Caco-2 (cell line): Measurements from ENCODE around the gene ATP11C. TPM values are rescaled to one million over a fixed set of nuclear protein-coding genes. Genes with fewer than 3 reads are reported as not detected.

Source experiments
- BruUV-seq: library from RNA; stranded (reverse); fragments of 400-500 nt; replicated peaks from 2 replicates; lab custom pipeline; 2021; lab: Mats Ljungman, UMichigan
- CTCF ChIA-PET: fragments of 300-600 bp; sonication (Branson Sonifier 250); formaldehyde crosslinking; loops from one replicate; lab custom pipeline; 2022; ENCODE audit warnings: antibody characterized with exemption; lab: Charles Lee
- POLR2A ChIA-PET: fragments of 300-600 bp; sonication (Branson Sonifier 250); formaldehyde crosslinking; loops from one replicate; lab custom pipeline; 2022; ENCODE audit warnings: antibody characterized with exemption; lab: Charles Lee
- DNase-seq, 2 experiments: peaks; one replicate each; pipeline versions ENCODE4 v3.0.0 to v3.0.0-alpha.2; 2020 to 2022
- H3K27me3 ChIP-seq: replicated peaks from 2 replicates; pipeline ENCODE4 v1.6.0; 2011; ENCODE audit warnings: low read length; ENCODE audit not compliant: control insufficient read depth, insufficient read depth
- H3K36me3 ChIP-seq: 2 replicates; pipeline ENCODE4 v1.5.1; 2011; ENCODE audit warnings: low read length; ENCODE audit not compliant: control insufficient read depth, insufficient read depth
- H3K4me1 ChIP-seq: fragments of 250-450 bp; sonication (Bioruptor Pico); 2 replicates; pipeline ENCODE4 v1.5.1; 2020; ENCODE audit warnings: mild to moderate bottlenecking
- H3K4me3 ChIP-seq: 2 replicates; pipeline ENCODE4 v1.5.1; 2011; ENCODE audit warnings: low read depth, mild to moderate bottlenecking, control low read depth, low read length
- H3K9me3 ChIP-seq: fragments of 250-450 bp; sonication (Bioruptor Pico); 2 replicates; pipeline ENCODE4 v1.5.1; 2020; ENCODE audit warnings: mild to moderate bottlenecking, moderate library complexity
- H3K27ac Mint-ChIP-seq: one replicate; pipeline ENCODE4 v1.8.0; 2022; ENCODE audit warnings: mixed read lengths; ENCODE audit not compliant: unreplicated experiment
- H3K27me3 Mint-ChIP-seq: one replicate; pipeline ENCODE4 v1.8.0; 2022; ENCODE audit warnings: mixed read lengths; ENCODE audit not compliant: insufficient read depth, unreplicated experiment
- H3K36me3 Mint-ChIP-seq: one replicate; pipeline ENCODE4 v1.8.0; 2022; ENCODE audit warnings: mild to moderate bottlenecking, mixed read lengths; ENCODE audit not compliant: insufficient read depth, unreplicated experiment
- H3K4me1 Mint-ChIP-seq: one replicate; pipeline ENCODE4 v1.8.0; 2022; ENCODE audit warnings: low read depth, mixed read lengths; ENCODE audit not compliant: unreplicated experiment
- H3K4me3 Mint-ChIP-seq: one replicate; pipeline ENCODE4 v1.8.0; 2022; ENCODE audit warnings: mild to moderate bottlenecking, moderate library complexity, mixed read lengths; ENCODE audit not compliant: unreplicated experiment
- H3K9me3 Mint-ChIP-seq: one replicate; pipeline ENCODE4 v1.8.0; 2022; ENCODE audit warnings: mixed read lengths; ENCODE audit not compliant: unreplicated experiment
- intact Hi-C: fragments of 100-400 bp; cut with micrococcal nuclease; formaldehyde crosslinking; loops from one replicate; pipeline ENCODE4 v1.10.0; 2022; ENCODE audit not compliant: unreplicated experiment
- total RNA-seq: library from RNA; stranded (reverse); gene quantifications from 2 replicates; pipeline ENCODE4 v1.2.3, GENCODE V29; 2022
- TF ChIP-seq, protein P1 (sequence below), 2 experiments: fragments of 200-600 bp in 1 of 2; IDR thresholded peaks; 1 replicate in 1 of 2; 2 replicates in 1 of 2; pipeline versions ENCODE4 v1.5.1 to v1.8.0; 2011 to 2022; ENCODE audit warnings: antibody characterized with exemption in 1 of 2, control low read depth in 1 of 2, inconsistent platforms in 1 of 2, low read depth in 1 of 2, low read length in 1 of 2, mild to moderate bottlenecking in 1 of 2, moderate library complexity in 1 of 2; ENCODE audit not compliant: insufficient read depth in 1 of 2, severe bottlenecking in 1 of 2, unreplicated experiment in 1 of 2

The ATP11C gene
- total RNA-seq, 1 experiment from 2014 or later, result 12.2 TPM

DNA sequence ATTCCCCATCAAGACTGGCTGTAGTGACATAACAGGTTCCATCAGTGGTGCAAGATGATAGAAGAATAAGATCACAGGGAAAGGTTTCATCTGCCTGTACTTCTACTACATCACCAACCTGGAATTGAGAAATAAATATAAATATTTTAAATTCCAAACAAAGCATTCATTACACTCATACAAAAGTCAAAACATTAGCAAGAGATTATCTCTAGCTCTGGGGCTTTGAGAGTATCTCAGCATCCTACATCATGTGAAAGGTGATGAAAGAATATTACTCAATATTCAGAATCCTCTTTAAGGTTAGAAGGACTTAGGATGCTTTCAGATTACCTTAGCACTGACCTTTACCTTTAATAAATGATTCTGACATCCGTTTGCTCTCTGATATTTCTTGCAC, 128.4 kb downstream of the ATP11C start:
- no peaks in the 10 kb centered on the region for H3K4me1 ChIP-seq
- H3K4me3 ChIP-seq, result no peak overlapping the region
- peaks cover 6% of the 10 kb centered on the region for H3K36me3 Mint-ChIP-seq
- no peak for DNase-seq
- H3K27ac Mint-ChIP-seq, result no peak overlapping the region
- ChIA-PET POLR2A (no interaction called here), CTCF (no interaction called here)
- no peaks in the 10 kb centered on the region for H3K27me3 Mint-ChIP-seq
- no peaks in the 10 kb centered on the region for H3K9me3 Mint-ChIP-seq
- H3K4me1 Mint-ChIP-seq, result no peaks in the 10 kb centered on the region
- BruUV-seq, result no TSS peak
- intact Hi-C loops, result no loop called here
- no peaks in the 10 kb centered on the region for H3K36me3 ChIP-seq
- no peak overlapping the region for H3K4me3 Mint-ChIP-seq
- H3K9me3 ChIP-seq, result no peaks in the 10 kb centered on the region
- TF ChIP-seq, protein P1, sequence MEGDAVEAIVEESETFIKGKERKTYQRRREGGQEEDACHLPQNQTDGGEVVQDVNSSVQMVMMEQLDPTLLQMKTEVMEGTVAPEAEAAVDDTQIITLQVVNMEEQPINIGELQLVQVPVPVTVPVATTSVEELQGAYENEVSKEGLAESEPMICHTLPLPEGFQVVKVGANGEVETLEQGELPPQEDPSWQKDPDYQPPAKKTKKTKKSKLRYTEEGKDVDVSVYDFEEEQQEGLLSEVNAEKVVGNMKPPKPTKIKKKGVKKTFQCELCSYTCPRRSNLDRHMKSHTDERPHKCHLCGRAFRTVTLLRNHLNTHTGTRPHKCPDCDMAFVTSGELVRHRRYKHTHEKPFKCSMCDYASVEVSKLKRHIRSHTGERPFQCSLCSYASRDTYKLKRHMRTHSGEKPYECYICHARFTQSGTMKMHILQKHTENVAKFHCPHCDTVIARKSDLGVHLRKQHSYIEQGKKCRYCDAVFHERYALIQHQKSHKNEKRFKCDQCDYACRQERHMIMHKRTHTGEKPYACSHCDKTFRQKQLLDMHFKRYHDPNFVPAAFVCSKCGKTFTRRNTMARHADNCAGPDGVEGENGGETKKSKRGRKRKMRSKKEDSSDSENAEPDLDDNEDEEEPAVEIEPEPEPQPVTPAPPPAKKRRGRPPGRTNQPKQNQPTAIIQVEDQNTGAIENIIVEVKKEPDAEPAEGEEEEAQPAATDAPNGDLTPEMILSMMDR (IDR thresholded peaks at IDR 0.05; ENCODE audit: insufficient read depth in 1 of 2, low read depth in 1 of 2, low read length in 1 of 2, severe bottlenecking in 1 of 2, unreplicated experiment in 1 of 2), result no peak
- no peaks in the 10 kb centered on the region for H3K27me3 ChIP-seq

DNA sequence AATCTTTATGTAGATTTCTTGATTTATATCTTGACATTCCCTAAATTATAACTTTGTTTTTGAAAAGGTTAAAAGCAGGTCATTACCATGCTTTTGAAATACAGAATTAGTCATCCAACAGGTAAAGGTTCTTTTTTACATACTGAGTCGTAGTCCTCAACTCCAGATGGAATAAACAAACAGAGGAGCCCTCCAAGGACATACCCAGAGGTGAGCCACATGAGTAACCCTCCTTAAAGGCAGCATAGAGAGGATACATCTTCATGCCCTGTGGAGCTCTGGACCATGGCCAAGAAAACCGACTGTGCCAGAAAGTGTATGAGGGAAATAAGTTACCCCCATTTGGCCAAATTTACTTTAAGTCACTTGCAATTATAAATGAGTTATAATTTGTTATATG, 129.6 kb downstream of the ATP11C start:
- H3K4me1 Mint-ChIP-seq, result no peaks in the 10 kb centered on the region
- H3K27me3 ChIP-seq, result no peaks in the 10 kb centered on the region

DNA sequence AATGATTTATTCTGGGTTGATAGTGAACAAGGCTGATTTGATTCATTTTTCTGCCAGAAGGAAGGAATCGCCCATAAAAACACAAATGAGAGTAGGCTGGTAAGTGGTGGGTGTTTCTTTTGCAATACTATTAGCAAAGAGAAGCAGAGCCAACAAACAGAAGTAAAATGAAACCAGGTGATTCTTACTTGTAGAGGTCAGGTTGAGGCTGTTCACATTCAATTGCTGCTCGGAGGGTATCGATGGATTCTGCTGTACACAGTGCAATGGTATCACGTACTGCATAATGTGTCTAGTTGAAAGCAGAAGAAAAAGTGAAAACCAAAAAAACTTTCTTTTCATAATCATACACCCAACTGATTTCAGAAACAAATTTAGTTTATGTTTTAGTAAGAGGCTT, 130.8 kb downstream of the ATP11C start:
- H3K36me3 Mint-ChIP-seq, result peaks cover 6% of the 10 kb centered on the region
- intact Hi-C loops, result no loop called here
- no peaks in the 10 kb centered on the region for H3K9me3 ChIP-seq
- ChIA-PET CTCF (no interaction called here), POLR2A (no interaction called here)
- H3K4me1 Mint-ChIP-seq, result no peaks in the 10 kb centered on the region
- no peaks in the 10 kb centered on the region for H3K9me3 Mint-ChIP-seq
- H3K27me3 ChIP-seq, result no peaks in the 10 kb centered on the region
- no peaks in the 10 kb centered on the region for H3K4me1 ChIP-seq
- H3K4me3 ChIP-seq, result no peak overlapping the region
- H3K27me3 Mint-ChIP-seq, result no peaks in the 10 kb centered on the region
- no TSS peak for BruUV-seq
- H3K27ac Mint-ChIP-seq, result no peak overlapping the region
- DNase-seq, result no peak
- no peaks in the 10 kb centered on the region for H3K36me3 ChIP-seq
- H3K4me3 Mint-ChIP-seq, result no peak overlapping the region
- TF ChIP-seq, protein P1 (IDR thresholded peaks at IDR 0.05; ENCODE audit: insufficient read depth in 1 of 2, low read depth in 1 of 2, low read length in 1 of 2, severe bottlenecking in 1 of 2, unreplicated experiment in 1 of 2), result no peak

More for the DNA sequence above, 129.6 kb downstream of the ATP11C start:
- no peaks in the 10 kb centered on the region for H3K27me3 Mint-ChIP-seq
- CTCF ChIA-PET, result no interaction called here
- H3K36me3 Mint-ChIP-seq, result peaks cover 6% of the 10 kb centered on the region
- Histone ChIP-seq H3K4me1 (no peaks in the 10 kb centered on the region), H3K4me3 (no peak overlapping the region), H3K9me3 (no peaks in the 10 kb centered on the region), H3K36me3 (no peaks in the 10 kb centered on the region)
- H3K27ac Mint-ChIP-seq, result no peak overlapping the region
- no peaks in the 10 kb centered on the region for H3K9me3 Mint-ChIP-seq
- POLR2A ChIA-PET, result no interaction called here
- DNase-seq, result no peak
- intact Hi-C loops, result no loop called here
- H3K4me3 Mint-ChIP-seq, result no peak overlapping the region
- TF ChIP-seq, protein P1 (IDR thresholded peaks at IDR 0.05; ENCODE audit: insufficient read depth in 1 of 2, low read depth in 1 of 2, low read length in 1 of 2, severe bottlenecking in 1 of 2, unreplicated experiment in 1 of 2), result no peak
- no TSS peak for BruUV-seq
